NCI-H128 (cell line): ENCODE data around the gene GABARAPL2.

Experiments
- DNase-seq: peaks from one replicate; lab custom pipeline; 2025; ENCODE audit not compliant: unreplicated experiment; lab: John Stamatoyannopoulos, UW

The GABARAPL2 gene

GRCh38 chr16:75552951-75553350 is 13.2 kb upstream of the GABARAPL2 start:
- no peak for DNase-seq

DNA sequence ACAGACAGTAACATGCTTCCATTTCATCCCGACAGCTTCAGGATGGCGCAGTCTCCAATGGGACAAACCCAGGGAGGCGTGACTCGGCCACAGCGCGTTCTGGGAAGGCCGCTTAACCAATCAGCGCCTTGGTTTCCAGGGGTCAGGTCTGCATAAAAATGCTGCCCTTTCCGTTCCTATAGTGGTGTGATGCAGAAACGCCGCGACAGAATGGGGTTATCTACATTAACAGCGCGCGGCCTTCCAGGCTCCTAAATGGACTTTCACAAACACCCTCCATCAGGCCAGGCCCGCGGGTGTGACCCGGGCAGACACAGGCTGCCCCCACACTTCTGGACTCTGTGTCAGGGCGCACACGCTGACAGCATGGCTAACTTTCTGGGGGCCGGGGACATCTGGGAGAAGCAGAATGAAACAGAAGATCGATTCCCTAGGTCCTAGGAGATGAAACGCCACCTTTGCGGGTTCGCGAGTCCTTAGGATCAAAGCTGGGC is 10.9 kb upstream of the GABARAPL2 start:
- peak; percentile 1 for DNase-seq

- DNase-seq: peak; percentile 84
Measured at GRCh38 chr16:75555707-75556430, 10.3 kb upstream of the GABARAPL2 start, which contains the start of gene TMEM231. Gene TMEM231 (minus strand): TSS chr16:75556252. CDS start chr16:75556209, 43 bp downstream.

GRCh38 chr16:75556431-75556950 is 9.7 kb upstream of the GABARAPL2 start:
- no peak for DNase-seq

DNA sequence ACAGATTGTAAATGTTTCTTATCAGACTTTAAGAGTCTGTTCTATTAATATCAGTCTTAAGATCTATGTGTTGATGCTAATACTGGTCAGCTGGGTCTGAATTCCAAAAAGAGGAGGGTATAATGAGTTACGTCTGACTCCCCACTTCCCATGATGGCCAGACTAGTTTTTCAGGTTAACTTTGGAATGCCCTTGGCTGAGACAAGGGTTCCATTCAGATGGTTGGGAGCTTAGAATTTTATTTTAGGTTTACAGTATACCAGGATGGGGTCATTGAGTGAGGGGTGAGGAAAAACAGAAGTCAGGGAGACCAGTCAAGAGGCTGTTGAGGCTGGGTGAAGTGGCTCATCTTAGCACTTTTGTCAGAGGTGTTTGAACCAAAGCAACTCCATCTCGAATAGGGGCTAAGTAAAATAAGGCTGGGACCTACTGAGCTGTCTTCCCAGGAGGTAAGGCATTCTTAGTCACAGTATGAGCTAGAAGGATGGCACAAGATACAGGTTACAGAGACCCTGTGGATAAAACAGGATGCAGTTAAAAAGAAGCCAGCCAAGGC is 7.3 kb upstream of the GABARAPL2 start:
- DNase-seq: no peak

DNA sequence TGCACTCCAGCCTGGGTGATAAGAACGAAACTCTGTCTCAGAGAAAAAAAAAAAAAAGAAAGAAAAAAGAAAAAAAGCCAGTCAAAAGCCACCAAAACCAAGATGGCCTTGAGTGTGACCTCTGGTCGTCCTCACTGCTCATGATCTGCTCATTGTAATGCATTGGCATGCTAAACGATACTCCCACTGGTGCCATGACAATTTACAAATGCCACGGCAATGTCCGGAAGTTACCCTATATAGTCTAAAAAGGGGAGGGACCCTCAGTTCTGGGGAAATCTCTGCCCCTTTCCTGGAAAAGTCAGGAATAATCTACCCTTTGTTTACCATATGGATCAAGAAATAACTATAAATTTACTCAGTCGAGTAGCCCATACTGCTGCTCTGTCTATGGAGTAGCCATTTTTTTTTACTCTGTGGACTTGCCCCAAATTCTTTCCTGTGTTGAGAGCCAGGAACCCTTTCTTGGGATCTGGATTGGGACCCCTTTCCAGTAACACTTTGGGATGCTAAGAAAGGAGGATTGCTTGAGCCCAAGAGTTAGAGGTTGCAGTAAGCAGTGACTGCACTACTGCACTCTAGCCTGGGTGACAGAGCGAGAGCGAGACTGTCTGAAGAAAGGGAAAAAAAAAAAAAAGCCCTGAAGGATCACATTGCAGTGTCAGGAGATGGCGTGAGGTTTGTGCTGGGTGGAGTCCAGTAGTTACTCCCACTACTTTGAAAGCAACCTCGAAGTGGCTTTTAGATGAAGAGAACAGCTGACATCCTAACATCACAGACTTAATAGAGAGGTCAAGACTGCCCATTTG is 6.4 kb upstream of the GABARAPL2 start:
- no peak for DNase-seq

DNA sequence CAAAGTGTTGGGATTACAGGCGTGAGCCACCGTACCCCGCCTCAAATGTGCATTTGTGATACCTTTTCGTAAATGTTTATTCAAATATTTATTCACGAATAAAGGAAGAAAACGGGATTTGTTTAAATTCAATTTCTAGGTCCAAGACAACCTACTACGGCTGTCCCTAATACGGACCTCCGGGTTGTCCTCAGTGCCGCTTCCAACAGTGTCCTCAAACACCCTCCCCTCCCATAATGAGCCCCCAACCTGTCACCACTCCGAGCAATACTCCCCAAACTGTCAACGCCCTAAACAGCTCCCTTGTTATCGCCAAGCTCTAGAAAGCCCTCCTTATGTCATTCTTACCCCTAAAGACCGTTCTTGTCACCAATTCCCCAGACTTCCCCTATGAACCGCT is 539 bp upstream of the GABARAPL2 start:
- no peak for DNase-seq

GRCh38 chr16:75566758-75567255 is 628 bp downstream of the GABARAPL2 start:
- no peak for DNase-seq

DNA sequence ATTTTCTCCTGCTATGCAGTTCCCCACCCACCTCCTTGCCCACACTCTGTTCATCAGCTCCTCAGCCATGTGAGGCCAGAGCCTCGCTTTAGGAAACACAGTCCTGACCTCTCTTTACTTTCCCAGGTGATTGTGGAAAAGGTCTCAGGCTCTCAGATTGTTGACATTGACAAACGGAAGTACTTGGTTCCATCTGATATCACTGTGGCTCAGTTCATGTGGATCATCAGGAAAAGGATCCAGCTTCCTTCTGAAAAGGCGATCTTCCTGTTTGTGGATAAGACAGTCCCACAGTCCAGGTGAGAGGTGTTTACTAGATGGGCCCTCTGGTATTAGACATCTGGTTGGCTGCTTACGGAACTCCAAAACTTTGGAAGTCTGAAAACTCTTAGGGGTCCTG is 1.7 kb downstream of the GABARAPL2 start:
- DNase-seq: no peak

DNA sequence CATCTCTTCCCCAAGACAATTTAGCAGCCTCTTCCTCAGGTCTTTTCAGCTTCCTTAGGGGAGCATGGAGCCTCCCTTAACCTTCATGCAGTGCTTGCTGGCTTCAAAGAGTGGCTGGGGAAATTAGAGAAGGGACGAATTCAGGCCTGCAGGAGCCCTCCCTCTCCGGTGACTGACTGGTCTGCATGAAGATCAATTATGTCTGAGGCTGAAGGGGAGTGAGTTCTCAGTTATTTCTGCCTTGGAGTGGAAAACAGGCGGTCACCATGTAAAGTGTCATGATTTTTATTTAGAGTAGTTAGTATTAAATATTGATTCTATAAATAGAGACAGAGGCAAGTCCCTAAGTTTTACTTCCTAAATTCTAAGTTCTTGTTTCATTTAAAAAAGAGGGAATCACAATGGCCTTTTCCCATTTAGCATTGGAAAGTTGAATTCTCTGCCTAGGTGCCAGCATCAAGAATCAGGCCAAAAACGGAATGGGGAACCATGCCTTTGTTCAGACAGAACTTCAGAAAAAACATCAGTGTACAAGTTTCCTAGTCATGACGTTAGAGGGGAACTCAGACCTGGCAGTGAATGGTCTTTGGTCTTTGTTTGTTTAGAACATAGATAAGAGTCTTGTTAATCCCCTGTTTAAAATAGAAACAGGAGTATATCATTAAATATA is 4.4 kb downstream of the GABARAPL2 start:
- DNase-seq: no peak

- DNase-seq: no peak
Measured at GRCh38 chr16:75572864-75573542, 6.8 kb downstream of the GABARAPL2 start.

DNA sequence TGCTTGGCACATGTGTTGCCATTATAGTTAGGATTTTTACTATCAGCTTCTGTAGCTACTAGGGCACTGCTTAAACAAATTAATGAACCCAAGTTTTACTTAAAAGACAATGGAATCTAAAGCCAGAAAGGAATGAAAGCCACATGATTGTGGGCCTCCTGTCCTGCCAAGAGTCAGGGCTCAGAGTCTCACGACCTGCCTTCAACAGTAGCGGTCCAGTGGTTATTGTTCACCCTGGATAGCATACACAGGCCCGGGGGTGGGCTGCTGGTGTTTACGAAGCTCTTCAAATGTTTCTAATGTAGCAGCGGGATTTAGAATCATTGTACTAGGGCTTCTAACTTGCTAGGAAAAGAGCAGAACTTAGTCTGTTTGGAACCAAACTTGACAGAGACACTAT is 7.8 kb downstream of the GABARAPL2 start:
- DNase-seq: no peak

GRCh38 chr16:75575958-75576357 is 9.8 kb downstream of the GABARAPL2 start:
- no peak for DNase-seq

GRCh38 chr16:75576384-75576811 is 10.2 kb downstream of the GABARAPL2 start:
- DNase-seq: no peak

DNA sequence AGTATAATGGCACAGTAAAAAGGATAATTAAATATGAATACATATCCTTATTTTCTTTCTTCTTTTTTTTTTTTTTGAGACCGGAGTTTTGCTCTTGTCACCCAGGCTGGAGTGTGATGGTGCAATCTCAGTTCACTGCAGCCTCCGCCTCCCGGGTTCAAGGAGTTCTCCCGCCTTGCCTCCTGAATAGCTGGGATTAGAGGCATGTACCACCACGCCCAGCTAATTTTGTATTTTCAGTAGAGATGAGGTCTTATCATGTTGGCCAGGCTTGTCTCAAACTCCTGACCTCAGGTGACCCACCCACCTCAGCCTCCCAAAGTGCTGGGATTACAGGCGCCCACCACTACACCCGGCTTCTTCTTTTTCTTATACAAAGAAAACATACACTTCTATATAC is 12.0 kb downstream of the GABARAPL2 start:
- no peak for DNase-seq

GRCh38 chr16:75578725-75579124 is 12.5 kb downstream of the GABARAPL2 start:
- no peak for DNase-seq

- no peak for DNase-seq
Measured at GRCh38 chr16:75579281-75579834, 13.2 kb downstream of the GABARAPL2 start.

GRCh38 chr16:75584108-75584507 is 17.9 kb downstream of the GABARAPL2 start:
- no peak for DNase-seq

- no peak for DNase-seq
Measured at GRCh38 chr16:75588716-75589115, 22.5 kb downstream of the GABARAPL2 start.

GRCh38 chr16:75589306-75589705 is 23.1 kb downstream of the GABARAPL2 start:
- no peak for DNase-seq
